SK-N-SH (cell line): ENCODE measurements around the gene TRIM67. TPM values are rescaled to one million over a fixed set of nuclear protein-coding genes. Genes with fewer than 3 reads are reported as not detected.

Source experiments
- CTCF ChIA-PET: fragments of 300-600, 350-600 bp; formaldehyde crosslinking; extraction: SDS; loops from one replicate; lab custom pipeline; 2021; lab: Yijun Ruan, JAX
- POLR2A ChIA-PET: fragments of 350-600 bp; sonication (Branson Sonifier 250); formaldehyde crosslinking; extraction: SDS; loops from one replicate; lab custom pipeline; 2020; ENCODE audit warnings: antibody characterized with exemption, inconsistent platforms; lab: Yijun Ruan, JAX
- DNase-seq: peaks from one replicate; pipeline ENCODE4 v3.0.0; 2012
- H2AFZ ChIP-seq: fragments of 200-600 bp; sonication (generic); 2 replicates; pipeline ENCODE4 v1.8.1; 2016; ENCODE audit warnings: antibody characterized with exemption, mild to moderate bottlenecking, low read depth
- H3F3A ChIP-seq: fragments of 200-600 bp; sonication (generic); replicated peaks from 2 replicates; pipeline ENCODE3; 2016; ENCODE audit warnings: antibody characterized with exemption, mild to moderate bottlenecking; ENCODE audit not compliant: insufficient read depth
- H3K27ac ChIP-seq, 2 experiments: fragments of 200-500 bp in 1 of 2; fragments of 200-600 bp in 1 of 2; sonication (Bioruptor generic) in 1 of 2; sonication (generic), shearing (Covaris generic) in 1 of 2; 2 replicates each; pipeline versions ENCODE4 v1.5.1 to v1.6.1; 2014 to 2016; ENCODE audit warnings: low read depth in 2 of 2, inconsistent platforms in 1 of 2, low read length in 1 of 2, mild to moderate bottlenecking in 1 of 2, mixed read lengths in 1 of 2
- H3K27me3 ChIP-seq: fragments of 200-600 bp; sonication (generic), shearing (Covaris generic); 2 replicates; pipeline ENCODE4 v1.6.1; 2016; ENCODE audit warnings: mixed run types; ENCODE audit not compliant: insufficient read depth
- H3K36me3 ChIP-seq, 2 experiments: fragments of 200-500 bp in 1 of 2; fragments of 200-600 bp in 1 of 2; sonication (Bioruptor generic) in 1 of 2; sonication (generic) in 1 of 2; replicated peaks in 1 of 2; 2 replicates each; pipeline versions ENCODE3 to v1.5.1; 2014 to 2016; ENCODE audit warnings: low read length in 1 of 2, mild to moderate bottlenecking in 1 of 2; ENCODE audit not compliant: insufficient read depth in 2 of 2, control insufficient read depth in 1 of 2
- H3K4me1 ChIP-seq, 2 experiments: fragments of 200-500 bp in 1 of 2; fragments of 200-600 bp in 1 of 2; sonication (Bioruptor generic) in 1 of 2; sonication (generic), shearing (Covaris generic) in 1 of 2; 2 replicates each; pipeline versions ENCODE4 v1.5.1 to v1.6.1; 2014 to 2016; ENCODE audit warnings: low read depth in 1 of 2, low read length in 1 of 2, mixed run types in 1 of 2; ENCODE audit not compliant: insufficient read depth in 2 of 2, control insufficient read depth in 1 of 2
- H3K4me2 ChIP-seq: fragments of 200-600 bp; sonication (generic), shearing (Covaris generic); 2 replicates; pipeline ENCODE4 v1.6.1; 2017; ENCODE audit warnings: mixed run types
- H3K4me3 ChIP-seq, 2 experiments: fragments of 200-500 bp in 1 of 2; fragments of 200-600 bp in 1 of 2; sonication (Bioruptor generic) in 1 of 2; sonication (generic), shearing (Covaris generic) in 1 of 2; 2 replicates each; pipeline versions ENCODE4 v1.5.1 to v1.8.1; 2014 to 2016; ENCODE audit warnings: low read depth in 2 of 2, inconsistent platforms in 1 of 2, low read length in 1 of 2, mild to moderate bottlenecking in 1 of 2, mixed read lengths in 1 of 2, moderate library complexity in 1 of 2
- H3K79me2 ChIP-seq: fragments of 200-600 bp; sonication (generic); 2 replicates; pipeline ENCODE4 v1.8.1; 2017; ENCODE audit warnings: mild to moderate bottlenecking; ENCODE audit not compliant: insufficient read depth
- H3K9ac ChIP-seq: fragments of 200-600 bp; sonication (generic); 2 replicates; pipeline ENCODE4 v1.6.1; 2017; ENCODE audit warnings: mixed run types
- H3K9me2 ChIP-seq: fragments of 200-600 bp; sonication (generic); 2 replicates; pipeline ENCODE4 v1.6.1; 2017; ENCODE audit warnings: mixed run types
- H3K9me3 ChIP-seq: fragments of 200-600 bp; sonication (generic); 2 replicates; pipeline ENCODE4 v1.6.1; 2017; ENCODE audit warnings: mixed run types, mild to moderate bottlenecking, moderate library complexity
- H4K20me1 ChIP-seq: fragments of 200-600 bp; sonication (generic); 2 replicates; pipeline ENCODE4 v1.6.1; 2017; ENCODE audit warnings: mild to moderate bottlenecking, mixed run types; ENCODE audit not compliant: insufficient read depth
- CHD2 ChIP-seq: fragments of 150-350 bp; IDR thresholded peaks from 2 replicates; pipeline ENCODE4 v1.6.1; 2018; ENCODE audit warnings: low read length; ENCODE audit not compliant: partially characterized antibody
- CTCF ChIP-seq: fragments of 200-600 bp; sonication (generic); IDR thresholded peaks from 2 replicates; pipeline ENCODE4 v1.6.1; 2017; ENCODE audit warnings: antibody characterized with exemption, mild to moderate bottlenecking, moderate library complexity
- ELF1 ChIP-seq: IDR thresholded peaks from 2 replicates; pipeline ENCODE4 v1.4.0; 2012
- EP300 ChIP-seq, 2 experiments: IDR thresholded peaks; 2 replicates each; pipeline versions ENCODE4 v1.4.0 to v1.6.1; 2012; ENCODE audit warnings: borderline replicate concordance in 1 of 2, low read depth in 1 of 2, low read length in 1 of 2
- FOSL2 ChIP-seq: IDR thresholded peaks from 2 replicates; pipeline ENCODE4 v1.4.0; 2012; ENCODE audit warnings: low read depth, mild to moderate bottlenecking, moderate library complexity, borderline replicate concordance
- FOXM1 ChIP-seq: IDR thresholded peaks from 2 replicates; pipeline ENCODE4 v1.4.0; 2012; ENCODE audit warnings: low read depth, mild to moderate bottlenecking
- GATA2 ChIP-seq: sonication (generic); formaldehyde crosslinking; IDR thresholded peaks from 2 replicates; pipeline ENCODE4 v1.5.0; 2020; ENCODE audit warnings: mild to moderate bottlenecking, missing genetic modification reagents
- IRF3 ChIP-seq: fragments of 150-350 bp; IDR thresholded peaks from 2 replicates; pipeline ENCODE4 v1.6.1; 2016; ENCODE audit warnings: mild to moderate bottlenecking, low read depth, low read length
- JUND ChIP-seq: IDR thresholded peaks from 2 replicates; pipeline ENCODE4 v1.4.0; 2012
- MXI1 ChIP-seq: IDR thresholded peaks from 2 replicates; pipeline ENCODE4 v1.6.1; 2012; ENCODE audit warnings: mild to moderate bottlenecking, low read depth, low read length, improper control_type of control experiment
- NFIC ChIP-seq: IDR thresholded peaks from 2 replicates; pipeline ENCODE4 v1.4.0; 2012; ENCODE audit warnings: borderline replicate concordance
- NRF1 ChIP-seq: IDR thresholded peaks from 2 replicates; pipeline ENCODE4 v1.6.1; 2012; ENCODE audit warnings: low read depth, mild to moderate bottlenecking, low read length
- POLR2AphosphoS5 ChIP-seq: IDR thresholded peaks from 2 replicates; pipeline ENCODE4 v1.6.1; 2012; ENCODE audit warnings: low read depth, low read length
- RCOR1 ChIP-seq: fragments of 150-350 bp; IDR thresholded peaks from 2 replicates; pipeline ENCODE4 v1.6.1; 2017; ENCODE audit warnings: antibody characterized with exemption, low read length
- REST ChIP-seq: IDR thresholded peaks from 2 replicates; pipeline ENCODE4 v1.6.1; 2012; ENCODE audit warnings: mild to moderate bottlenecking, low read depth, low read length, moderate library complexity
- RFX5 ChIP-seq: IDR thresholded peaks from 2 replicates; pipeline ENCODE4 v1.6.1; 2012; ENCODE audit warnings: mild to moderate bottlenecking, improper control_type of control experiment, low read length
- RXRA ChIP-seq: IDR thresholded peaks from 2 replicates; pipeline ENCODE4 v1.4.0; 2012; ENCODE audit warnings: low read depth, mild to moderate bottlenecking, borderline replicate concordance
- SIN3A ChIP-seq: IDR thresholded peaks from 2 replicates; pipeline ENCODE4 v1.6.1; 2012; ENCODE audit warnings: low read depth, mild to moderate bottlenecking, low read length, moderate library complexity, borderline replicate concordance
- TEAD4 ChIP-seq: IDR thresholded peaks from 2 replicates; pipeline ENCODE4 v1.4.0; 2012; ENCODE audit warnings: mild to moderate bottlenecking, borderline replicate concordance; ENCODE audit not compliant: insufficient read depth
- USF2 ChIP-seq: fragments of 150-350 bp; IDR thresholded peaks from 2 replicates; pipeline ENCODE4 v1.6.1; 2017; ENCODE audit warnings: antibody characterized with exemption, low read length, low read depth, borderline replicate concordance
- WGBS: methylation state at CpG from one replicate; pipeline ENCODE4 v1.1.6; 2017; ENCODE audit warnings: low lambda C conversion rate; 5-methylcytosine and 5-hydroxymethylcytosine counted together
- polyA plus RNA-seq, 3 experiments: library from polyadenylated mRNA; depleted of rRNA; stranded (reverse); fragments of >200 nt; gene quantifications; 2 replicates each; pipeline ENCODE4 v1.2.3, GENCODE V29; 2012
- TF ChIP-seq, protein P1 (sequence below): IDR thresholded peaks from 2 replicates; pipeline ENCODE4; 2012

The TRIM67 gene
- polyA plus RNA-seq, 1 of the 3 experiments (the other 2 are of a cell fraction) = not detected

DNA sequence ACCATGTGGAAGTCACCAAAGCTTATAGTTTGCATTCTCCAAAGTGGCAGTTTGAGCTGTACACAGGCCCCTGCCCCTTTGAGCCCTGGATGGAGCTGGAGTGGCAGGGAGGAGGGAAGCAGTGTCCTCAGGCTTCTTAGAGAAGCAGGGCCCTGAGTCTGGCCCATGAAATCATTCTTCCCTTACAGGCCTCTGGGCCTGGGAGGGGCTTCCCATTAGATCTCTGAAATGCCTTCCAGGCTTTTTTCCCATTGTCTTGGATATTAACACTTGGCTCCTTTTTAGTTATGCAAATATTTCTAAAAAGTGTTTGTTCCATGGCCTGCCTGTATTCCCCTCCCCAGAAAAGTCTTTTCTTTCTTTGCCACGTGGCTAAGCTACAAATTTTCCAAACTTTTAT is 10.0 kb upstream of the TRIM67 start:
- no peaks in the 10 kb centered on the region for H3K79me2 ChIP-seq
- TF ChIP-seq CHD2 (no peak), MXI1 (no peak), REST (no peak), CTCF (no peak), RFX5 (no peak), ELF1 (no peak), GATA2 (CRISPR knock-in tag) (no peak), SIN3A (no peak), NFIC (no peak), TEAD4 (no peak)
- H3K4me1 ChIP-seq = no peaks in the 10 kb centered on the region
- H3K9me3 ChIP-seq = no peaks in the 10 kb centered on the region
- WGBS = 0% methylated on average over 1 of the region's 1 CpG
- no peak overlapping the region for H3K9ac ChIP-seq
- no peaks in the 10 kb centered on the region for H3K9me2 ChIP-seq
- no peak overlapping the region for H2AFZ ChIP-seq
- H3F3A ChIP-seq = no peaks in the 10 kb centered on the region
- POLR2A ChIA-PET = interaction anchor here (0.6 to 0.7 kb wide), 3 partner anchors 25 to 254 kb away, joined by 3 to 4 read pairs (median 3); partner anchors contain the start of genes EXOC8 and SPRTN
- H4K20me1 ChIP-seq = no peaks in the 10 kb centered on the region
- H3K4me3 ChIP-seq = no peak overlapping the region
- CTCF ChIA-PET = interaction anchor here (1.1 kb wide), 2 partner anchors 10 to 86 kb away, joined by 3 to 5 read pairs; partner anchors contain the start of gene TRIM67
- no peaks in the 10 kb centered on the region for H3K36me3 ChIP-seq
- no peak for DNase-seq
- no peaks in the 10 kb centered on the region; the same call in 1 of the 2 replicates for H3K27me3 ChIP-seq
- no peak overlapping the region for H3K27ac ChIP-seq
- H3K4me2 ChIP-seq = no peak overlapping the region

- WGBS = 13% methylated on average over 2 of the region's 2 CpGs
- H3K4me2 ChIP-seq = no peak overlapping the region
- H3K4me3 ChIP-seq = no peak overlapping the region
- DNase-seq = no peak
- H3K36me3 ChIP-seq = no peaks in the 10 kb centered on the region
- no peaks in the 10 kb centered on the region for H3F3A ChIP-seq
- no peaks in the 10 kb centered on the region for H3K79me2 ChIP-seq
- H4K20me1 ChIP-seq = no peaks in the 10 kb centered on the region
- POLR2A ChIA-PET = no interaction called here
- H3K9me3 ChIP-seq = no peaks in the 10 kb centered on the region
- no peak for TF ChIP-seq IRF3
- TF ChIP-seq FOSL2 = no peak
- no peak for TF ChIP-seq NRF1
- no peak for TF ChIP-seq RCOR1
- no peak for TF ChIP-seq POLR2AphosphoS5
- no peak for TF ChIP-seq RXRA
- TF ChIP-seq FOXM1 = no peak
- TF ChIP-seq CHD2 = no peak
- TF ChIP-seq, protein P1, sequence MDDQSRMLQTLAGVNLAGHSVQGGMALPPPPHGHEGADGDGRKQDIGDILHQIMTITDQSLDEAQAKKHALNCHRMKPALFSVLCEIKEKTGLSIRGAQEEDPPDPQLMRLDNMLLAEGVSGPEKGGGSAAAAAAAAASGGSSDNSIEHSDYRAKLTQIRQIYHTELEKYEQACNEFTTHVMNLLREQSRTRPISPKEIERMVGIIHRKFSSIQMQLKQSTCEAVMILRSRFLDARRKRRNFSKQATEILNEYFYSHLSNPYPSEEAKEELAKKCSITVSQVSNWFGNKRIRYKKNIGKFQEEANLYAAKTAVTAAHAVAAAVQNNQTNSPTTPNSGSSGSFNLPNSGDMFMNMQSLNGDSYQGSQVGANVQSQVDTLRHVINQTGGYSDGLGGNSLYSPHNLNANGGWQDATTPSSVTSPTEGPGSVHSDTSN = no peak
- TF ChIP-seq ELF1 = no peak
- no peak for TF ChIP-seq USF2
- TF ChIP-seq EP300 (IDR thresholded peaks at IDR 0.05; ENCODE audit: borderline replicate concordance in 1 of 2, low read depth in 1 of 2, low read length in 1 of 2) = no peak
- TF ChIP-seq JUND = no peak
- CTCF ChIA-PET = no interaction called here
- no peak overlapping the region for H2AFZ ChIP-seq
- H3K9me2 ChIP-seq = no peaks in the 10 kb centered on the region
- H3K27me3 ChIP-seq = no peaks in the 10 kb centered on the region
- H3K27ac ChIP-seq = no peak overlapping the region
- H3K9ac ChIP-seq = no peak overlapping the region
- H3K4me1 ChIP-seq = no peaks in the 10 kb centered on the region
Measured at GRCh38 chr1:231153726-231154125, 8.1 kb upstream of the TRIM67 start.
